Pancreas (tissue), 10 donors: Measurements from ENCODE around the gene GRAMD4. TPM values are rescaled to one million over a fixed set of nuclear protein-coding genes. Genes with fewer than 3 reads are reported as not detected.
A peak's percentile ranks its signal among the peaks of the same experiment; 100 is the strongest.
"Not testable (repeated sequence)": the region's sequence is repeated elsewhere in the genome, so short reads cannot be mapped to it uniquely, and the experiment has no call there.

Experiments
- ATAC-seq, 4 donors: fragments of 200-7000 bp; cut with Tn5 transposase; one replicate each; pipeline versions ENCODE4 v1.8.0 to v1.9.1; 2020; ENCODE audit warnings: mild to moderate bottlenecking in 4 of 4, moderate library complexity in 4 of 4
- DNase-seq, 6 donors: peaks; one replicate each; pipeline ENCODE4 v3.0.0-alpha.2; 2020
- FAIRE-seq: peaks from 2 replicates; lab custom pipeline; 2012; peaks lifted over from hg19 to GRCh38; lab: Jason Lieb, UNC
- H3K27ac ChIP-seq, 4 donors: fragments of 200-600 bp; sonication (generic); 1 replicate in 3 of 4; 2 replicates in 1 of 4; pipeline versions ENCODE4 v1.5.0 to v1.8.0; 2020
- H3K27me3 ChIP-seq, 4 donors: fragments of 200-600 bp; one replicate each; pipeline ENCODE4 v1.8.0; 2021
- H3K36me3 ChIP-seq, 3 donors: fragments of 200-600 bp; sonication (generic) in 1 of 3; one replicate each; pipeline versions ENCODE4 v1.5.0 to v1.8.0; 2020 to 2021
- H3K4me1 ChIP-seq, 3 donors: fragments of 200-600 bp; one replicate each; pipeline ENCODE4 v1.8.0; 2021
- H3K4me3 ChIP-seq, 4 donors: fragments of 200-600 bp; sonication (generic) in 2 of 4; one replicate each; pipeline versions ENCODE4 v1.5.0 to v1.8.0; 2020 to 2021
- H3K9me3 ChIP-seq, 4 donors: fragments of 200-600 bp; one replicate each; pipeline ENCODE4 v1.8.0; 2021
- WGBS, 2 donors: extraction: QIAGEN DNeasy Blood & Tissue Kit; methylation state at CpG; one replicate each; pipeline ENCODE4 v1.1.7; 2013; 5-methylcytosine and 5-hydroxymethylcytosine counted together
- intact Hi-C, 3 donors: fragments of 100-400 bp; cut with DNase I; formaldehyde crosslinking; loops; one replicate each; pipeline versions ENCODE4 v1.11.1 to v1.14.2; 2022
- polyA plus RNA-seq, 2 donors: library from polyadenylated mRNA; stranded (reverse); fragments of 200-250 nt; gene quantifications; one replicate each; pipeline ENCODE4 v1.2.3, GENCODE V29; 2013
- total RNA-seq, 6 donors: library from RNA; stranded (reverse); fragmentation: NEBNext Ultra II Directional in 4 of 6; extraction: Animal tissue kit (Norgen Biotek cat#: 25700) in 4 of 6; gene quantifications; one replicate each; pipeline versions ENCODE4 v1.2.1 to v1.2.4, GENCODE V29; 2021 to 2023
- TF ChIP-seq, protein P1 (sequence below), 4 donors: fragments of 200-600 bp; sonication (generic) in 3 of 4; IDR thresholded peaks; one replicate each; pipeline versions ENCODE4 v1.5.0 to v1.8.0; 2021; ENCODE audit warnings: antibody characterized with exemption in 4 of 4
- donor health status: healthy with polysubstance abuse.
- donor health status: DM: no; HTN: no; CAD: no; lungs with moderate emphysema.
- donor health status: DM: no; HTN: no; CAD: no.
- donor health status: control.
- donor health status: control.
- donor health status: Bipolar disorder and iron deficiency.
- donor health status: DM: yes; HTN: yes; CAD: no.
- donor health status: DM: no; HTN: no; CAD: no.
- donor health status: DM: no; HTN: no; CAD: no.
- donor health status: DM: yes; HTN: yes; CAD: no.

The GRAMD4 gene
- total and polyA plus RNA-seq, 8 donors = 13.2 to 36.4 (median 21.9) TPM

DNA sequence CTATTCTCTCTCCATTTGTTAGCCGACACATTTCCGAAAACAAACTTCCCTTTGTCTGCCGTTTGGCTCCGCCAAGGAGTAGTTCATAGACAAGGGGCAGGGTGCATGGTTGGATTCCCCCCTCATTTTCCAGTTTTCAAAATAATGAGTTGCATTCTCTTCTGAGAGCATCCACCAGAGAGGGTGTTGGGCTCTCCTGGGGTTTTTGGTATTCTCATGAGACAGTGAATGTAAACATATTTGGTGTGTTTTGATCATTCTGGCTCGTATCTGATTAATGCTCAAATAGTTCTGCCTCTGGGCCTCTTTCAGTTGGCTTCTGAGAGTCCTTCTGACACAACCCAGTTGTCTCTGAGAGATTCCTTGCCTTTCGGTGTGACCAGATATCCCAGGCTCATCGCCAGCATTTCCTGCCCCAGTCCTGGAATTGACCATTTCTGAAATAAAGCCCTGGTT lies 21.7 kb downstream of the GRAMD4 start:
- intact Hi-C loops = no loop called here
- H3K27me3 ChIP-seq = no peaks in the 10 kb centered on the region
- no peak overlapping the region for H3K27ac ChIP-seq
- DNase-seq (peak in 1 of 6 donors; percentile 7), ATAC-seq (no peak), FAIRE-seq (no peak)
- TF ChIP-seq, protein P1, sequence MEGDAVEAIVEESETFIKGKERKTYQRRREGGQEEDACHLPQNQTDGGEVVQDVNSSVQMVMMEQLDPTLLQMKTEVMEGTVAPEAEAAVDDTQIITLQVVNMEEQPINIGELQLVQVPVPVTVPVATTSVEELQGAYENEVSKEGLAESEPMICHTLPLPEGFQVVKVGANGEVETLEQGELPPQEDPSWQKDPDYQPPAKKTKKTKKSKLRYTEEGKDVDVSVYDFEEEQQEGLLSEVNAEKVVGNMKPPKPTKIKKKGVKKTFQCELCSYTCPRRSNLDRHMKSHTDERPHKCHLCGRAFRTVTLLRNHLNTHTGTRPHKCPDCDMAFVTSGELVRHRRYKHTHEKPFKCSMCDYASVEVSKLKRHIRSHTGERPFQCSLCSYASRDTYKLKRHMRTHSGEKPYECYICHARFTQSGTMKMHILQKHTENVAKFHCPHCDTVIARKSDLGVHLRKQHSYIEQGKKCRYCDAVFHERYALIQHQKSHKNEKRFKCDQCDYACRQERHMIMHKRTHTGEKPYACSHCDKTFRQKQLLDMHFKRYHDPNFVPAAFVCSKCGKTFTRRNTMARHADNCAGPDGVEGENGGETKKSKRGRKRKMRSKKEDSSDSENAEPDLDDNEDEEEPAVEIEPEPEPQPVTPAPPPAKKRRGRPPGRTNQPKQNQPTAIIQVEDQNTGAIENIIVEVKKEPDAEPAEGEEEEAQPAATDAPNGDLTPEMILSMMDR (IDR thresholded peaks at IDR 0.05) = no peak
- WGBS, 2 donors = 91 to 92% methylated on average over 7 of the region's 7 CpGs
- H3K9me3 ChIP-seq = no peaks in the 10 kb centered on the region
- no peak overlapping the region for H3K4me3 ChIP-seq
- H3K36me3 ChIP-seq = no peaks in the 10 kb centered on the region
- H3K4me1 ChIP-seq = no peaks in the 10 kb centered on the region

DNA sequence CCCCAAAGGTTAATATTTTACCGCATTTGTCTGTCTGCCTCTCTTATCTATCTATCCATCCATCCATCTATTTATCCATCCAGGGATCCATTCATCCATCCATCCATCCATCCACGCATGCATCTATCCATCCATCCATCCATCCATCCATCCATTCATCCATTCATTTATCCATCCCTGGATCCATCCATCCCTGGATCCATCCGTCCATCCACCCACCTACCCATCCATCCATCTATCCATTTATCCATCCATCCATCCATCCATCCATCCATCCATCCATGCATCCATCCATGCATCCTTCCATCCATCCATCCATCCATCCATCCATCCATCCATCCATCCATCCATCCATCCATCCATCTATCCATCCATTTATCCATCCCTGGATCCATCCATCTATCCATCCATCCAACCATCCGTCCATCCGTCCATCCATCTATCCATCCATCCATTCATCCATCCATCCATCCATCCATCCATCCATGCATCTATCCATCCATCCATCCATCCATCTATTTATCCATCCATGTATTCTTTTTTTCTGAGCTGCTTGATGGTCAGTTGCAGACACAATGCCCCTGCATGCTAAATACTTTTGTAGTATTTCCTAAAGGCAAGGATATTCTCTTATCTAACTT lies 22.8 kb downstream of the GRAMD4 start:
- H3K4me1 ChIP-seq, intact Hi-C loops, H3K4me3 ChIP-seq, ATAC-seq, H3K9me3 ChIP-seq, H3K27me3 ChIP-seq, H3K36me3 ChIP-seq, FAIRE-seq, DNase-seq, H3K27ac ChIP-seq: not testable (repeated sequence)
- 87 to 92% methylated on average over 5 of the region's 5 CpGs for WGBS, 2 donors

DNA sequence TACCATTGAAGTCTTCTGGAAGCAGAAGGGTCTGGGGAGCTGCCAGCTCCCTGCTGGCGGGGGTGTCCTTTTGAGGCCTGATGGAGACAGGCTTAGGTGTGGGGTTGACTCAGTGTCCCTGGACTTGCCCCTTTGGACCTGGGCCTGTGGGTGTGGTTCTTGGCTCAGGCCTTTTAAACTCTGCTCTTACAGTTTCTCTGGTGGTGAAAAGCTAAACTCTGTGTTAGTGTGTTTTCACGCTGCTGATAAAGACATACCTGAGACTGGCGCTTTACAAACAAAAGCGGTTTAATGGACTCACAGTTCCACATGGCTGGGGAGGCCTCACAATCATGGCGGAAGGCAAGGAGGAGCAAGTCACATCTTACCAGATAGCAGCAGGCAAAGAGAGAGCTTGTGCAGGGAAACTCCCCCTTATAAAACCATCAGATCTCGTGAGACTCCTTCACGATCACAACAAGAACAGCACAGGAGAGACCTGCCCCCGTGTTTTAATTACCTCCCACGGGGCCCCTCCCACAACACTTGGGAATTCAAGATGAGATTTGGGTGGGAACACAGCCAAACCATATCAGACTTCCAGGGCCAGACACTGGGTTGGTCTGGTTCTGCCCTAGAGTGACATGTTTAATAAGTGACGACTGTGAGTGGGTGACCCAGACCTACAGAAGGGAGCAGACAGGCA lies 26.5 kb downstream of the GRAMD4 start:
- Histone ChIP-seq H3K4me3 (no peak overlapping the region), H3K9me3 (no peaks in the 10 kb centered on the region), H3K4me1 (peaks cover 0 to 7% (median 6%) of the 10 kb centered on the region in 3 donors), H3K27ac (no peak overlapping the region), H3K27me3 (no peaks in the 10 kb centered on the region), H3K36me3 (no peaks in the 10 kb centered on the region)
- intact Hi-C loops = no loop called here
- WGBS, 2 donors = 64 to 75% methylated on average over 10 of the region's 10 CpGs
- TF ChIP-seq, protein P1 (IDR thresholded peaks at IDR 0.05) = no peak
- no peak for FAIRE-seq
- peak in 1 of 6 donors; percentile 5 for DNase-seq
- peak in 1 of 4 donors; percentile 10 for ATAC-seq

DNA sequence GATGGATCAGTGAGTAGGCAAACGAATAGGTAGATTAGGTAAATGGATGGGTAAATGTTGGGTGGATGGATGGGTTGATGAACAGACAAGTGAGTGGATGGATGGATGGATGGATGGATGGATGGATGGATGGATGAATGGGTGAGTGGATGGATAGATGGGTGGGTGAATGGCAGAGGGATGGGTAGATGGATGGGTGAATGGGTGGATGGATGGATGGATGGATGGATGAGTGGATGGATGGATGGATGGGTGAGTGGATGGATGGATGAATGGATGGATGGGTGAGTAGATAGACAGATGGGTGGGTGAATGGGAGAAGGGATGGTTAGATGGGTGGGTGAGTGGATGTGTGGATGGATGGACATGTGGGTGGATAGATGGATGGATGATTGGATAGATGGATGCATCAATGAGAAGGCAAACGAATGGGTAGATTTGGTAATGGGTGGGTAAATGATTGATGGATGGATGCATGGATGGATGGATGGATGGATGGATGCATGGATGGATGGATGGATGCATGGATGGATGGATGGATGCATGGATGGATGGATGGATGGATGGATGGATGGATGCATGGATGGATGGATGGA lies 28.1 kb downstream of the GRAMD4 start:
- H3K27me3 ChIP-seq, FAIRE-seq, H3K36me3 ChIP-seq, DNase-seq, intact Hi-C loops, H3K9me3 ChIP-seq, H3K4me3 ChIP-seq, ATAC-seq, H3K4me1 ChIP-seq, H3K27ac ChIP-seq: not testable (repeated sequence)
- 91 to 95% methylated on average over 2 of the region's 2 CpGs for WGBS, 2 donors

DNA sequence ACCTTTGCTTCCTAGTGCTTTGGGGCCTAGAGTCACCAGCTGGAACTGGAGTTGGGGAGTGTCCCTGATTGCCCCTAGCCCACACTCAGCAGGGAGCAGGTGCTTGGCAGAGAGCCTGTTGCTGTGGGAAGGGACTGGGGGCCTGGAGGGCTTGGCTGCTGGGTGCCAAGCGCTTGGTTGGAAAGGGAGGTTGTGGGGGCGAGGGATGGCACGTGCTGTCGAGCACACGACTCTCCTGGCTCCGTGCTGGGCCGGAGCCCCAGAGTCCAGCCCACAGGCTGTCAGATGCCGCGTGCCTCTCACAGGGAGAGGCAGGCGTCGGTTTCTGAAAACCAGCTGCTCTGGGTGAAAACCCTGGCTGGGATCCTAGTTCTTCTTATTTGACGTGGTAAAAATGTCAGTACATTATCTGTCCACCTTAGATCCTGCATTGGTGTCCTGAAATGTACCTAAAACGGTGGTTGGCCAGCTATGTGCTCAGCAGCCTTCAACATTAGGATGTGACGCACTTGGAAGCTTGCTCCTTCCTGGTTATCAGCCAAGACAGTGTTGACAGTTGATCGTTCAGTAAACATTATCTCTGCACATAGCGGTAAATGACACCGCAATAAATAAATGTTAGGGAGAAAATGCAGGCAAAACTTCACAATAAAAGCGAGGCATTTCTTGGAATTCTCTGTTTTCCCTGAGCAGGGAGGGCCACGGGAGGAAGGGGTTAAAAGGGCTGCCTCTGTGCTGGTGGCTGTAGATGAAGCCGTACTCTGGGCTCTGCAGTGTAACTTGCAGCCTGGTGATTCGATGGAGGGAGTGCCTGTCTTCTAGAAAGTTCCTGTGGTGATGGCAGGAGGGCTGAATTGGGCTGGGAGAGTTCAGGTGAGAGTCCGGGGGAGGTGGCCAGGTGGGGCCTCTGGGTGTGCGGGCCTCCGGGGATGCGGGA lies 29.2 kb downstream of the GRAMD4 start:
- intact Hi-C loops = no loop called here
- Histone ChIP-seq H3K27ac (peak overlapping the region in 1 of 4 donors; percentile 47), H3K4me3 (no peak overlapping the region), H3K27me3 (no peaks in the 10 kb centered on the region), H3K4me1 (peaks cover 0 to 7% (median 6%) of the 10 kb centered on the region in 3 donors), H3K36me3 (no peaks in the 10 kb centered on the region), H3K9me3 (no peaks in the 10 kb centered on the region)
- 46 to 57% methylated on average over 24 to 25 of the region's 25 CpGs for WGBS, 2 donors
- TF ChIP-seq, protein P1 (IDR thresholded peaks at IDR 0.05) = no peak
- ATAC-seq (peak; percentile 8 to 57 (median 40)), DNase-seq (peak in 1 of 6 donors; percentile 42), FAIRE-seq (no peak)
